ENCODE data around the gene NAA35. TPM values are rescaled to one million over a fixed set of nuclear protein-coding genes. Genes with fewer than 3 reads are reported as not detected.
"Not testable (repeated sequence)": the region's sequence is repeated elsewhere in the genome, so short reads cannot be mapped to it uniquely, and the experiment has no call there.

NAA35 gene
- total RNA-seq, 1 donor from 2014 or later: 33.6 TPM

GRCh38 chr9:85927076-85927475, 13.9 kb upstream of the NAA35 start:
- peaks cover 3% of the 10 kb centered on the region for H3K4me1 Mint-ChIP-seq (ENCODE audit: low read depth)
- no peak overlapping the region for H3K4me3 Mint-ChIP-seq (ENCODE audit: low read depth)
- DNase-seq (ENCODE audit: low spot score): no peak
- H3K27me3 Mint-ChIP-seq (ENCODE audit: low read depth): peaks cover 27% of the 10 kb centered on the region
- H3K27ac Mint-ChIP-seq: no peak overlapping the region
- H3K9me3 Mint-ChIP-seq: no peaks in the 10 kb centered on the region
- intact Hi-C loops (cut with micrococcal nuclease): no loop called here
- no peaks in the 10 kb centered on the region for H3K36me3 Mint-ChIP-seq (ENCODE audit: low read depth)

- DNase-seq (ENCODE audit: low spot score): no peak
- intact Hi-C loops (cut with micrococcal nuclease): no loop called here
- peaks cover 3% of the 10 kb centered on the region for H3K4me1 Mint-ChIP-seq (ENCODE audit: low read depth)
- H3K4me3 Mint-ChIP-seq (ENCODE audit: low read depth): no peak overlapping the region
- H3K9me3 Mint-ChIP-seq: no peaks in the 10 kb centered on the region
- H3K27ac Mint-ChIP-seq: no peak overlapping the region
- H3K36me3 Mint-ChIP-seq (ENCODE audit: low read depth): no peaks in the 10 kb centered on the region
- H3K27me3 Mint-ChIP-seq (ENCODE audit: low read depth): peaks cover 24% of the 10 kb centered on the region
Measured at GRCh38 chr9:85931495-85931894, 9.5 kb upstream of the NAA35 start.

GRCh38 chr9:85935950-85936349, 5.0 kb upstream of the NAA35 start:
- H3K9me3 Mint-ChIP-seq; H3K27ac Mint-ChIP-seq; intact Hi-C loops (cut with micrococcal nuclease): not testable (repeated sequence)

GRCh38 chr9:85940275-85940831, 593 bp upstream of the NAA35 start:
- peaks cover 7% of the 10 kb centered on the region for H3K4me1 Mint-ChIP-seq (ENCODE audit: low read depth)
- intact Hi-C loops (cut with micrococcal nuclease): loop anchor here (1.0 to 10.0 kb wide), 4 partner anchors 136 to 1958 kb away; partner anchors contain the start of genes HNRNPK and RMI1
- H3K9me3 Mint-ChIP-seq: no peaks in the 10 kb centered on the region
- no peak for DNase-seq (ENCODE audit: low spot score)
- H3K27ac Mint-ChIP-seq: peak overlapping the region; percentile 93
- no peaks in the 10 kb centered on the region for H3K36me3 Mint-ChIP-seq (ENCODE audit: low read depth)
- H3K4me3 Mint-ChIP-seq (ENCODE audit: low read depth): no peak overlapping the region
- H3K27me3 Mint-ChIP-seq (ENCODE audit: low read depth): no peaks in the 10 kb centered on the region

More at GRCh38 chr9:85935950-85936349, 5.0 kb upstream of the NAA35 start:
- DNase-seq (ENCODE audit: low spot score); H3K4me3 Mint-ChIP-seq (ENCODE audit: low read depth); H3K27me3 Mint-ChIP-seq (ENCODE audit: low read depth); H3K4me1 Mint-ChIP-seq (ENCODE audit: low read depth); H3K36me3 Mint-ChIP-seq (ENCODE audit: low read depth): not testable (repeated sequence)

GRCh38 chr9:85941622-85941940, 635 bp downstream of the NAA35 start:
- intact Hi-C loops (cut with micrococcal nuclease): loop anchor here (1.0 to 10.0 kb wide), 5 partner anchors 137 to 1959 kb away; partner anchors contain the start of genes HNRNPK, ISCA1, RMI1 and TUT7
- H3K4me3 Mint-ChIP-seq (ENCODE audit: low read depth): no peak overlapping the region
- DNase-seq (ENCODE audit: low spot score): no peak

GRCh38 chr9:85941966-85942912, 1.3 kb downstream of the NAA35 start:
- Mint-ChIP-seq H3K36me3 (ENCODE audit: low read depth) (peaks cover 11% of the 10 kb centered on the region), H3K4me3 (ENCODE audit: low read depth) (no peak overlapping the region), H3K27ac (peak overlapping the region; percentile 79), H3K9me3 (no peaks in the 10 kb centered on the region), H3K27me3 (ENCODE audit: low read depth) (no peaks in the 10 kb centered on the region), H3K4me1 (ENCODE audit: low read depth) (peaks cover 11% of the 10 kb centered on the region)
- intact Hi-C loops (cut with micrococcal nuclease): loop anchor here (1.0 to 10.0 kb wide), 5 partner anchors 137 to 1960 kb away; partner anchors contain the start of genes HNRNPK, ISCA1, RMI1 and TUT7
- no peak for DNase-seq (ENCODE audit: low spot score)

More at GRCh38 chr9:85941622-85941940, 635 bp downstream of the NAA35 start:
- Mint-ChIP-seq H3K27ac (peak overlapping the region; percentile 79), H3K36me3 (ENCODE audit: low read depth) (peaks cover 4% of the 10 kb centered on the region), H3K27me3 (ENCODE audit: low read depth) (no peaks in the 10 kb centered on the region), H3K4me1 (ENCODE audit: low read depth) (peaks cover 7% of the 10 kb centered on the region), H3K9me3 (no peaks in the 10 kb centered on the region)

GRCh38 chr9:85942913-85943709, 2.2 kb downstream of the NAA35 start:
- no peak for DNase-seq (ENCODE audit: low spot score)
- H3K4me1 Mint-ChIP-seq (ENCODE audit: low read depth): peaks cover 13% of the 10 kb centered on the region
- no peak overlapping the region for H3K4me3 Mint-ChIP-seq (ENCODE audit: low read depth)
- H3K9me3 Mint-ChIP-seq: no peaks in the 10 kb centered on the region
- peaks cover 20% of the 10 kb centered on the region for H3K36me3 Mint-ChIP-seq (ENCODE audit: low read depth)
- intact Hi-C loops (cut with micrococcal nuclease): loop anchor here (5.0 to 10.0 kb wide), 3 partner anchors 138 to 1961 kb away; partner anchors contain the start of genes HNRNPK and RMI1
- H3K27me3 Mint-ChIP-seq (ENCODE audit: low read depth): no peaks in the 10 kb centered on the region
- no peak overlapping the region for H3K27ac Mint-ChIP-seq

- Mint-ChIP-seq H3K27me3 (ENCODE audit: low read depth) (no peaks in the 10 kb centered on the region), H3K4me3 (ENCODE audit: low read depth) (no peak overlapping the region), H3K36me3 (ENCODE audit: low read depth) (peaks cover 27% of the 10 kb centered on the region), H3K9me3 (no peaks in the 10 kb centered on the region), H3K27ac (no peak overlapping the region), H3K4me1 (ENCODE audit: low read depth) (peaks cover 18% of the 10 kb centered on the region)
- DNase-seq (ENCODE audit: low spot score): no peak
- intact Hi-C loops (cut with micrococcal nuclease): loop anchor here (5.0 to 10.0 kb wide), 3 partner anchors 139 to 1962 kb away; partner anchors contain the start of genes HNRNPK and RMI1
Measured at GRCh38 chr9:85943757-85944430, 2.9 kb downstream of the NAA35 start.

- Mint-ChIP-seq H3K36me3 (ENCODE audit: low read depth) (peaks cover 35% of the 10 kb centered on the region), H3K4me3 (ENCODE audit: low read depth) (no peak overlapping the region), H3K9me3 (no peaks in the 10 kb centered on the region), H3K4me1 (ENCODE audit: low read depth) (peaks cover 19% of the 10 kb centered on the region), H3K27ac (no peak overlapping the region), H3K27me3 (ENCODE audit: low read depth) (no peaks in the 10 kb centered on the region)
- intact Hi-C loops (cut with micrococcal nuclease): loop anchor here (5.0 to 10.0 kb wide), 3 partner anchors 140 to 1962 kb away; partner anchors contain the start of genes HNRNPK and RMI1
- no peak for DNase-seq (ENCODE audit: low spot score)
Measured at GRCh38 chr9:85944672-85945071, 3.7 kb downstream of the NAA35 start.

- Mint-ChIP-seq H3K27me3 (ENCODE audit: low read depth) (no peaks in the 10 kb centered on the region), H3K36me3 (ENCODE audit: low read depth) (peaks cover 70% of the 10 kb centered on the region), H3K9me3 (no peaks in the 10 kb centered on the region), H3K27ac (peak overlapping the region; percentile 10), H3K4me1 (ENCODE audit: low read depth) (peaks cover 23% of the 10 kb centered on the region), H3K4me3 (ENCODE audit: low read depth) (no peak overlapping the region)
- intact Hi-C loops (cut with micrococcal nuclease): loop anchor here (10.0 kb wide), 1 partner anchor 145 kb away; no protein-coding TSS in a partner anchor
- no peak for DNase-seq (ENCODE audit: low spot score)
Measured at GRCh38 chr9:85949586-85950335, 8.8 kb downstream of the NAA35 start.

GRCh38 chr9:85959955-85960354, 19.0 kb downstream of the NAA35 start:
- DNase-seq (ENCODE audit: low spot score): no peak
- H3K4me3 Mint-ChIP-seq (ENCODE audit: low read depth): no peak overlapping the region
- peaks cover 60% of the 10 kb centered on the region for H3K36me3 Mint-ChIP-seq (ENCODE audit: low read depth)
- H3K9me3 Mint-ChIP-seq: no peaks in the 10 kb centered on the region
- intact Hi-C loops (cut with micrococcal nuclease): no loop called here
- H3K27me3 Mint-ChIP-seq (ENCODE audit: low read depth): no peaks in the 10 kb centered on the region
- H3K27ac Mint-ChIP-seq: no peak overlapping the region
- H3K4me1 Mint-ChIP-seq (ENCODE audit: low read depth): peaks cover 16% of the 10 kb centered on the region
